GM18502 (cell line): ENCODE data around the gene LRMDA.

Source experiments
- ATAC-seq: cut with Tn5 transposase; IDR thresholded peaks from one replicate; pipeline ENCODE4 v1.9.1; 2021; ENCODE audit warnings: mild to moderate bottlenecking; ENCODE audit not compliant: unreplicated experiment, poor library complexity

The LRMDA gene

DNA sequence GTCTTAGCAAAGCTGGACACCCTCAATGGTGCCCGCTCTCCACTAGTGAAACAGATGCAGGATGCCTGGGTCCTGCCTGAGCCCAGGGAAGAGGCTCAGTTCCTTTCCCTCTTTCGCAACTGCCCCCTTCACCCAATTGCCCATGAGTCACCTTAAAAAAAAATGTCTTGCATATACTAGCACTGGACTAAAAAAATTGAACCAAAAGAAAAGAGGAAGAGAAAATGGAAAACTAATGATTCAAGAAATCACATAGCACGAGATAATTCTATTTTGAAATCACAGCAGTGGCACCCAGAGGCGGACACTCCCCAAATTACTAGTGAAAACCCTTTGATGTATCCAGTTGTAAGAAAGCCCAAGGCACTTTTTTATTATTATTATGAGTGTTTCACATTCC, 972.5 kb downstream of the LRMDA start:
- no peak for ATAC-seq

GRCh38 chr10:76404531-76404930, 973.1 kb downstream of the LRMDA start:
- no peak for ATAC-seq

DNA sequence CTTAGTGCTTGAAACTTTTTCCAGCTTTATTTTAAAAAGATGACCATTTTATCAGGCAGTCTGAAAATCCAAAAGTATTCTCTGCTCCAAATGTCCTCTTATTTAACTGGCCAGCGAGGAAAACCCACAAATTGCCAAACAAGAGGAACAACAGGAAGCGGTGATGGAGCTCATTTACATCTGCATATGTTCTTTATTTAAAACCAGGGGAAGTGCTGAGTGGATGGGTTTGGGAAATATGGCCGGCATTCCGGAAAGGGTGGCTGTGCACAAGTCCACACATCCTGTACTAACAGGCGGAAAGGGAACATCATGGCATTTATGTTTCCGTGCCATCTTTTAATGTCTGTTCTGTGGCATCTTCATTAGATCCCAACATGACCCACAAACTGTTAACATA, 974.5 kb downstream of the LRMDA start:
- ATAC-seq, result no peak

- ATAC-seq, result no peak
Observed at GRCh38 chr10:76408646-76409045, 977.2 kb downstream of the LRMDA start.

DNA sequence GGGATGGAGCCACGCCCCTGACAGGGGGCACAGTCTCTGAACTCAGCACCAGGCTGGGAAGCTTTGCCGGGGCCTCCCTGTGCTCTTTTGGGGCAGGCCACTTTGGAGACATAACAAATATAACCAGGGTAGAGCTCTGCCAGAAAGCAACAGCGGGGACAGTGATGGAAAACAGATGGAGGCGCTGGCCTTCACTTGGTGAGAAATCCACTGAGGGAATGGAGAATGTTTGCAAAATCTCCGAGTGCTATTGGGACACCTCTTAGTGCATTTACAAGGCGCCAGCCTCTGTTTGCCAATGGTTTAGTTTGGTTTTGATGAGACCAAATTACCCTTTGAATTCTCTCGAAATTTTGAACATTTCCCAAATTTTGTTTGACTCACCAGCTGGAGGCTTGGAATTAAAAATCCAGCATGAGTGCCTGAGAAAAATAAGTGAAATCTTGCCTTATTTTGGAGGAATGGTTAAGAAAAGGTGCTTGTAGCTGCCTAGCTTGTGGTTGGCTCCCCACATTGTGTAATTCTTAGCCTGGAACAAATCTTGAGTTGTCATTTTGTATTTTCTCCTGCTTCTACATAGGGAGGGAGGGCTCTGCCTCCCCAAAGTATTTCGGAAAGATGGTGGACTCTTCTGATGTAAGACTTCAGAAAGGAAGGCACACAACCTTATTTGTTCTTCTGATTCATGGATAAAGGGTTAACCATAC, 980.5 kb downstream of the LRMDA start:
- no peak for ATAC-seq

DNA sequence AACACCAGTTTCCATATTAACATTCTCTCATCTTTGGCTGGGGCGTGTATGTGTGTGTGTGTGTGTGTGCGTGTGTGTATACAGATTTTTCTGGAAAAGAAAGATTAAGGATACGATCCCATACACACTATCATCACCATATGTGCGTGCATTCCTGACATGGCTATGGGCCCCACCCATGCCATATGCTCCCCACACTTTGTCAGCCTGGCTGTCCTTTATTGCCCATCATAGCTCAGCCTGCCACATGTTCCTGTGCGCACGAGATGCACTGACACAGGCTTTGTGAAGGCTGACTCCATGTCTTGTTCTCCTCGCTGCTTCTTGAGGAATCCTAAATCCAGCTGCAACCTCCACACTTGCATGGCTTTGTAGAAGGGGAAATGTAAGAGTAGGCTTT, 984.1 kb downstream of the LRMDA start:
- ATAC-seq, result no peak

DNA sequence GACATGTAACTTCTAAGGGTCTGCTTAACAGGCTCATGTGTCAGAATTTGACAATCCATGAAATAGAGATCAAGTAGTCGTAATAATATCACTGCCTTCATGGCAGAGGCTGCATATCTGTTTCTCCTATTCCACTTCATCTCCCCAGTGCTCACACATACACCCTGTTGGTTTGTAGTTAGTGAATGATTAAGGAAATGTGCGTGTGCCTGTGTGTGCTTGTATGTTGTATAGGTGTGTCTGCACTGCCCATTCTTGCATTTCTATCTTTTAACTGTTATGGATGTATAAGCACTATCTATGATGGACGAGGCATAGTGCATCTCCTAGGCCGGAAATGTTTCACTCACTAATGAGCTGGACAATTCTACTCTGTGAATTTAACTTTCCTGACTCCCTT, 985.2 kb downstream of the LRMDA start:
- no peak for ATAC-seq

GRCh38 chr10:76420725-76421124, 989.3 kb downstream of the LRMDA start:
- ATAC-seq, result no peak

DNA sequence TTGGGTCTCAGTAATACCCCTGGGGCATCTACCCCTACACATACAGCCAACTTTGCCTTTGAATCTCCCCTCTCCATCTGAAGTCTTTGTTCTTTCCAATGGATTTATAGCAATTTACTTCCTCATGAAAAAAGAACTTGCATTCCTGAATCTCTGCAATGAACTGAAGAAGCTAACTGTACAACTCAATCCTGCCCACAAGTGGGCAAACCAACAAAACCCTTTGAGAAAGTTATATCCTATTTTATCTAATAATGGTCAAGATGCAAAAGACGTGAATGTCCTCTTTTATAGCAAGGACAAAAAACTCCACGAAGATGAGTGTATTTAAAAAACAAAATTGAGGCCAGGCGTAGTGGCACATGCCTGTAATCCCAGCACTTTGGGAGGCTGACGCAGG, 991.3 kb downstream of the LRMDA start:
- no peak for ATAC-seq

- no peak for ATAC-seq
Observed at GRCh38 chr10:76428551-76429367, 997.3 kb downstream of the LRMDA start.

- ATAC-seq, result no peak
Observed at GRCh38 chr10:76429368-76430060, 998.1 kb downstream of the LRMDA start.

- no peak for ATAC-seq
Observed at GRCh38 chr10:76430061-76430645, 998.7 kb downstream of the LRMDA start.

- no peak for ATAC-seq
Observed at GRCh38 chr10:76432016-76433012, 1000.9 kb downstream of the LRMDA start.

DNA sequence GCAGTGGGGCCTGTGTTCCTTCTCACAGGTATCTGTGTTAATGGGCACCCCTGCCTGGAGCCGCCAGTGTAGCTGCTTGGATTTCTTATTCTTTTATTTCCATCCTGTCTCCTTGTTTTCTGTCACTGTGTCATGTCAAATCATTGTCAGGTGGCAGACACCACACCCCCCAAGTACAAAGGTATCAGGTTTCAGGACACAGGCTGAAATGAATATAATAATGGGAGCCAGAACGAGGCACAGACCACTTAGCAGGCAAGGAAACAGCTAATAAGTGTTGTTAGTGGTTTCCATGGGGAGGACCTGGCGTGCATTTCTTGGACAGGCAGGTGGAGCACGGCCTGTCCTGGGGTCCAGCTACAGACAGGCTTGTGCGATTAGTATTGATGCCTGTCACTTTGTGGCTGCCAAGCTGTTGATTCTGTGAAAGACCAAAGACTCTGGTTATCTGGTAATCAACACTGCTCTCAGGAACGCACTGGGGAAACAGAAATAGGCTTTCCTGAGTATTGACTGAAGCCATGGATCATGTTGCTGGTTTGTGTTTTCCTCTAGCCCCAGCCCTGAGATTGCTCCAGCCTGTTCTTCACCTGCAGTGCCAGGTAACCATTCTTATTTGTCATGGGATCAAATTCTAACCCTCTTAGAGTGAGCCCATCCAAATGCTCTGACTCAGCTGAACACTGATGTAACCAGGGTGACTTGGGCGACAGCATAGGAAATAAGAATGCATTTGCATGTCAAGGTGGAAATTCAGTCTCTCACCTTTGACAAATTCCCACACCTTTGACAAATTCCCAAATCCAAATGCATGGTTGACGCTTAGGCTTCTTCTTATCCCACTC, 1002.0 kb downstream of the LRMDA start:
- no peak for ATAC-seq

GRCh38 chr10:76435157-76435556, 1003.7 kb downstream of the LRMDA start:
- no peak for ATAC-seq

- no peak for ATAC-seq
Observed at GRCh38 chr10:76436401-76436811, 1005.0 kb downstream of the LRMDA start.

- ATAC-seq, result no peak
Observed at GRCh38 chr10:76436981-76437380, 1005.6 kb downstream of the LRMDA start.

- ATAC-seq, result no peak
Observed at GRCh38 chr10:76440426-76440825, 1009.0 kb downstream of the LRMDA start.

DNA sequence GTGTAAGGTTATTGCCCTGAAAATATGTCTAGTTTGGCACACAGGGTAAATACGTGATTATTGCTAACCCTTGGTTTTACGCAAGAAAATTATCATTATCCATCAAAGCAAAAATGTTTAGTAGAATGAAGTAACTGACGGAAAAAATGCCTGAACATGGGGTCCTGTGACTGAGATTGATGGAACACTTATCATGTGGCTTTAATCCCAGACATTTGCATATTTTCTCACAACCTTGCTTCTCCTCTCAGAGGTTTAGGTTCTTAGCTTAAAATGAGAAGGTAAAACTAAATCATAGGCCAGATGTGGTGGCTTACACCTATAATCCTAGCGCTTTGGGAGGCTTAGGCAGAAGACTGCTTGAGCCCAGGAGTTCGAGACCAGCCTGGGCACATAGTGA, 1010.7 kb downstream of the LRMDA start:
- ATAC-seq, result no peak
